Panc1 (cell line): Measurements from ENCODE around the gene NFATC2. TPM values are rescaled to one million over a fixed set of nuclear protein-coding genes. Genes with fewer than 3 reads are reported as not detected.

ENCODE experiments used
- ATAC-seq: fragments of 200-7000 bp; cut with Tn5 transposase; 2 replicates; pipeline ENCODE4 v1.9.1; 2020; ENCODE audit warnings: mild to moderate bottlenecking, moderate library complexity
- BruUV-seq: library from RNA; stranded (reverse); fragments of 400-500 nt; replicated peaks from 2 replicates; lab custom pipeline; 2021; lab: Mats Ljungman, UMichigan
- CTCF ChIA-PET: fragments of 300-600 bp; sonication (Branson Sonifier 250); formaldehyde crosslinking; loops from one replicate; lab custom pipeline; 2022; ENCODE audit warnings: antibody characterized with exemption; lab: Charles Lee
- POLR2A ChIA-PET: fragments of 300-600 bp; sonication (Branson Sonifier 250); formaldehyde crosslinking; loops from one replicate; lab custom pipeline; 2022; ENCODE audit warnings: antibody characterized with exemption; lab: Charles Lee
- DNase-seq: peaks from one replicate; pipeline ENCODE4 v3.0.0-alpha.2; 2010; ENCODE audit warnings: low read depth, low spot score
- H3K27ac ChIP-seq: 2 replicates; pipeline ENCODE4 v1.5.1; 2011; ENCODE audit warnings: mild to moderate bottlenecking, low read length, inconsistent platforms
- H3K27me3 ChIP-seq: fragments of 200-500 bp; sonication (Bioruptor generic); 2 replicates; pipeline ENCODE4 v1.6.0; 2014; ENCODE audit warnings: low read length, inconsistent platforms; ENCODE audit not compliant: control insufficient read depth, insufficient read depth
- H3K36me3 ChIP-seq: fragments of 200-500 bp; sonication (Bioruptor generic); 2 replicates; pipeline ENCODE4 v1.5.1; 2014; ENCODE audit warnings: inconsistent platforms, mild to moderate bottlenecking, low read length, moderate library complexity; ENCODE audit not compliant: control insufficient read depth, insufficient read depth
- H3K4me1 ChIP-seq: 2 replicates; pipeline ENCODE4 v1.5.1; 2011; ENCODE audit warnings: inconsistent platforms, mild to moderate bottlenecking, low read length, moderate library complexity; ENCODE audit not compliant: control insufficient read depth, insufficient read depth
- H3K4me3 ChIP-seq, 2 experiments: 2 replicates each; pipeline ENCODE4 v1.5.1; 2011 to 2012; ENCODE audit warnings: low read depth in 2 of 2, low read length in 2 of 2, mild to moderate bottlenecking in 2 of 2, inconsistent platforms in 1 of 2, moderate library complexity in 1 of 2
- H3K9me3 ChIP-seq: fragments of 200-500 bp; sonication (Bioruptor generic); 2 replicates; pipeline ENCODE4 v1.5.1; 2014; ENCODE audit warnings: low read depth, mild to moderate bottlenecking, inconsistent platforms, low read length, moderate library complexity; ENCODE audit not compliant: control insufficient read depth, insufficient read depth
- POLR2AphosphoS5 ChIP-seq: IDR thresholded peaks from 2 replicates; pipeline ENCODE4 v1.6.1; 2012; ENCODE audit warnings: mild to moderate bottlenecking, low read depth, low read length, moderate library complexity
- SIN3A ChIP-seq: IDR thresholded peaks from 2 replicates; pipeline ENCODE4 v1.6.1; 2012; ENCODE audit warnings: low read depth, mild to moderate bottlenecking, low read length, moderate library complexity, borderline replicate concordance; ENCODE audit not compliant: insufficient read depth
- TCF7L2 ChIP-seq: IDR thresholded peaks from 2 replicates; pipeline ENCODE4 v1.6.1; 2011; ENCODE audit warnings: mild to moderate bottlenecking, low read depth, low read length, inconsistent platforms
- in situ Hi-C: cut with HindIII; loops from 2 replicates; pipeline ENCODE4 v1.10.0; 2016; ENCODE audit warnings: low sequenced_read_pairs, low pct_unique_long_range_greater_than_20kb
- intact Hi-C: fragments of 100-400 bp; cut with micrococcal nuclease; formaldehyde crosslinking; loops from one replicate; pipeline ENCODE4 v1.10.0; 2022; ENCODE audit not compliant: unreplicated experiment
- total RNA-seq: library from RNA; stranded (reverse); gene quantifications from one replicate; pipeline ENCODE4 v1.2.1, GENCODE V29; 2021; ENCODE audit not compliant: unreplicated experiment
- TF ChIP-seq, protein P1 (sequence below), 2 experiments: IDR thresholded peaks; 2 replicates each; pipeline ENCODE4 v1.6.1; 2011 to 2012; ENCODE audit warnings: low read depth in 2 of 2, control low read depth in 1 of 2, low read length in 1 of 2, mild to moderate bottlenecking in 1 of 2, moderate library complexity in 1 of 2; ENCODE audit not compliant: insufficient read depth in 1 of 2
- TF ChIP-seq, protein P2 (sequence below): fragments of 450-650 bp; IDR thresholded peaks from 2 replicates; pipeline ENCODE4 v1.5.1; 2017; ENCODE audit warnings: mild to moderate bottlenecking

NFATC2 gene
- total RNA-seq, 1 experiment from 2014 or later: 10.6 TPM

DNA sequence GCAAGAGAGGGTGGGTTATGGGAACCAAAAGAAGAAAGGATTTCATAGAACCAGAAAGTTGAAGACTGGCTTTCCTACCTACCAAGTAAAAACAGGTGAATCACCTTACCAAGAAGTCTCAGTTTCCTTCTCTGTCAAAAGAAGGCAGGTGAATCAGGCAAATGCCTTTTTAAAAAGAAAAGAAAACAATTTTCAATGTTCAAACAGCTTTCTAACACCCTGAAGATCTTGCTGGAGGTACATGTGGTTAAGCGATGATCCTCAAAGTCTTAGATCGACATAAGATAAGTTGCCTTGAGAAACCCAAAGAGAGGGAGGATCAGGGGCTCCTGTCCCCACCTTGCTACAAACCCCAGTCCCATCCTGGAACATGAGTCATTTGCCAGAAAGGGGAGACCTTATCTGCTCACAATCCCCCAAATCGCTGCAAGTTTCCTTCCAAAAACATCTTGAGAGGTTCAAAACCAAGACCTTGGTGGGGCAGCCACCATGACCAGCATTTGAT is 71.6 kb downstream of the NFATC2 start:
- Histone ChIP-seq H3K4me3 (no peak overlapping the region), H3K4me1 (no peaks in the 10 kb centered on the region), H3K27ac (no peak overlapping the region), H3K36me3 (no peaks in the 10 kb centered on the region), H3K27me3 (no peaks in the 10 kb centered on the region), H3K9me3 (no peaks in the 10 kb centered on the region)
- in situ Hi-C loops (no loop called here), intact Hi-C loops (no loop called here)
- DNase-seq (no peak), ATAC-seq (no peak)
- no TSS peak for BruUV-seq
- TF ChIP-seq, protein P1, sequence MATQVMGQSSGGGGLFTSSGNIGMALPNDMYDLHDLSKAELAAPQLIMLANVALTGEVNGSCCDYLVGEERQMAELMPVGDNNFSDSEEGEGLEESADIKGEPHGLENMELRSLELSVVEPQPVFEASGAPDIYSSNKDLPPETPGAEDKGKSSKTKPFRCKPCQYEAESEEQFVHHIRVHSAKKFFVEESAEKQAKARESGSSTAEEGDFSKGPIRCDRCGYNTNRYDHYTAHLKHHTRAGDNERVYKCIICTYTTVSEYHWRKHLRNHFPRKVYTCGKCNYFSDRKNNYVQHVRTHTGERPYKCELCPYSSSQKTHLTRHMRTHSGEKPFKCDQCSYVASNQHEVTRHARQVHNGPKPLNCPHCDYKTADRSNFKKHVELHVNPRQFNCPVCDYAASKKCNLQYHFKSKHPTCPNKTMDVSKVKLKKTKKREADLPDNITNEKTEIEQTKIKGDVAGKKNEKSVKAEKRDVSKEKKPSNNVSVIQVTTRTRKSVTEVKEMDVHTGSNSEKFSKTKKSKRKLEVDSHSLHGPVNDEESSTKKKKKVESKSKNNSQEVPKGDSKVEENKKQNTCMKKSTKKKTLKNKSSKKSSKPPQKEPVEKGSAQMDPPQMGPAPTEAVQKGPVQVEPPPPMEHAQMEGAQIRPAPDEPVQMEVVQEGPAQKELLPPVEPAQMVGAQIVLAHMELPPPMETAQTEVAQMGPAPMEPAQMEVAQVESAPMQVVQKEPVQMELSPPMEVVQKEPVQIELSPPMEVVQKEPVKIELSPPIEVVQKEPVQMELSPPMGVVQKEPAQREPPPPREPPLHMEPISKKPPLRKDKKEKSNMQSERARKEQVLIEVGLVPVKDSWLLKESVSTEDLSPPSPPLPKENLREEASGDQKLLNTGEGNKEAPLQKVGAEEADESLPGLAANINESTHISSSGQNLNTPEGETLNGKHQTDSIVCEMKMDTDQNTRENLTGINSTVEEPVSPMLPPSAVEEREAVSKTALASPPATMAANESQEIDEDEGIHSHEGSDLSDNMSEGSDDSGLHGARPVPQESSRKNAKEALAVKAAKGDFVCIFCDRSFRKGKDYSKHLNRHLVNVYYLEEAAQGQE (IDR thresholded peaks at IDR 0.05; ENCODE audit: insufficient read depth in 1 of 2, low read depth in 2 of 2, low read length in 1 of 2): no peak
- TF ChIP-seq, protein P2, sequence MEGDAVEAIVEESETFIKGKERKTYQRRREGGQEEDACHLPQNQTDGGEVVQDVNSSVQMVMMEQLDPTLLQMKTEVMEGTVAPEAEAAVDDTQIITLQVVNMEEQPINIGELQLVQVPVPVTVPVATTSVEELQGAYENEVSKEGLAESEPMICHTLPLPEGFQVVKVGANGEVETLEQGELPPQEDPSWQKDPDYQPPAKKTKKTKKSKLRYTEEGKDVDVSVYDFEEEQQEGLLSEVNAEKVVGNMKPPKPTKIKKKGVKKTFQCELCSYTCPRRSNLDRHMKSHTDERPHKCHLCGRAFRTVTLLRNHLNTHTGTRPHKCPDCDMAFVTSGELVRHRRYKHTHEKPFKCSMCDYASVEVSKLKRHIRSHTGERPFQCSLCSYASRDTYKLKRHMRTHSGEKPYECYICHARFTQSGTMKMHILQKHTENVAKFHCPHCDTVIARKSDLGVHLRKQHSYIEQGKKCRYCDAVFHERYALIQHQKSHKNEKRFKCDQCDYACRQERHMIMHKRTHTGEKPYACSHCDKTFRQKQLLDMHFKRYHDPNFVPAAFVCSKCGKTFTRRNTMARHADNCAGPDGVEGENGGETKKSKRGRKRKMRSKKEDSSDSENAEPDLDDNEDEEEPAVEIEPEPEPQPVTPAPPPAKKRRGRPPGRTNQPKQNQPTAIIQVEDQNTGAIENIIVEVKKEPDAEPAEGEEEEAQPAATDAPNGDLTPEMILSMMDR: no peak
- TF ChIP-seq POLR2AphosphoS5 (no peak), TCF7L2 (no peak), SIN3A (no peak)
- CTCF ChIA-PET: no interaction called here
- POLR2A ChIA-PET: no interaction called here

DNA sequence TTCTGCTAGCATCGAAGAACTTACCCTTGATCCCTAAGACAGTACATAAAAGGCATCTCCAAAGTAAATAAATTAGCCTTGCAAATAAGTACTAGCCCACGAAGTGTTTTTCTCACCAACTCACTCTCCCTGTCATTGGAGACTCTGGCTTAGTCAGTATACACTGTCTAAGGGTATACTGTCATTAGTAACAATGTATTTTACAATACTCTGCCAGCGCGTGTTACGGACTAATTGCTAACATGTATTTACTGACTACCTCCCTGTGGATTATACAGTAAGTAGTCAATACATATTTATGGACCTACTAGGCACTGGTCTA is 72.1 kb downstream of the NFATC2 start:
- TF ChIP-seq TCF7L2: no peak
- no peak for TF ChIP-seq SIN3A
- TF ChIP-seq, protein P2: no peak
- TF ChIP-seq, protein P1 (IDR thresholded peaks at IDR 0.05; ENCODE audit: insufficient read depth in 1 of 2, low read depth in 2 of 2, low read length in 1 of 2): no peak
- no peak for TF ChIP-seq POLR2AphosphoS5
- ATAC-seq (no peak), DNase-seq (no peak)
- no peaks in the 10 kb centered on the region for H3K27me3 ChIP-seq
- H3K9me3 ChIP-seq: no peaks in the 10 kb centered on the region
- intact Hi-C loops: no loop called here
- BruUV-seq: no TSS peak
- no peak overlapping the region for H3K27ac ChIP-seq
- H3K4me3 ChIP-seq: no peak overlapping the region
- ChIA-PET CTCF (no interaction called here), POLR2A (no interaction called here)
- in situ Hi-C loops: no loop called here
- H3K4me1 ChIP-seq: no peaks in the 10 kb centered on the region
- H3K36me3 ChIP-seq: no peaks in the 10 kb centered on the region
